Ovary (tissue), 9 donors: ENCODE data around the gene PSD2. TPM values are rescaled to one million over a fixed set of nuclear protein-coding genes. Genes with fewer than 3 reads are reported as not detected.

Experiments
- DNase-seq, 5 donors: peaks; one replicate each; pipeline ENCODE4 v3.0.0-alpha.2; 2019 to 2020
- H3K27ac ChIP-seq, 2 donors: fragments of 200-600 bp; one replicate each; pipeline versions ENCODE4 v1.5.1 to v1.8.0; 2019 to 2022
- H3K27me3 ChIP-seq: fragments of 200-600 bp; one replicate; pipeline ENCODE4 v1.8.0; 2022
- H3K36me3 ChIP-seq: fragments of 200-600 bp; sonication (generic); one replicate; pipeline ENCODE4 v1.5.1; 2019
- H3K4me1 ChIP-seq: one replicate; pipeline ENCODE4 v1.8.1; 2013; ENCODE audit warnings: mild to moderate bottlenecking, moderate library complexity; ENCODE audit not compliant: insufficient read depth
- H3K4me3 ChIP-seq: fragments of 200-600 bp; sonication (generic); one replicate; pipeline ENCODE4 v1.5.1; 2017
- H3K9me3 ChIP-seq, 2 donors: fragments of 200-600 bp in 1 of 2; sonication (generic) in 1 of 2; one replicate each; pipeline versions ENCODE4 v1.5.1 to v1.8.1; 2013 to 2019; ENCODE audit warnings: mild to moderate bottlenecking in 1 of 2, moderate library complexity in 1 of 2
- EP300 ChIP-seq: sonication (generic); formaldehyde crosslinking; IDR thresholded peaks from one replicate; pipeline ENCODE4 v1.6.1; 2017; ENCODE audit warnings: antibody characterized with exemption
- POLR2A ChIP-seq: fragments of 450-650 bp; IDR thresholded peaks from one replicate; pipeline ENCODE4 v1.6.1; 2017; ENCODE audit warnings: antibody characterized with exemption, mild to moderate bottlenecking, moderate library complexity
- WGBS, 3 donors: extraction: QIAGEN DNeasy Blood & Tissue Kit in 1 of 3; methylation state at CpG; one replicate each; pipeline versions ENCODE4 v1.1.5 to v1.1.7; 2013 to 2017; 5-methylcytosine and 5-hydroxymethylcytosine counted together
- intact Hi-C, 4 donors: fragments of 100-400 bp; cut with DNase I; formaldehyde crosslinking; loops; one replicate each; pipeline versions ENCODE4 v1.11.0 to v1.15.1; 2022 to 2023
- polyA plus RNA-seq, 2 donors: library from polyadenylated mRNA; stranded (reverse); fragments of 200-250 nt in 1 of 2; fragments of 350-450 nt in 1 of 2; fragmentation: Illumina TruSeq in 1 of 2; extraction: RNeasy Lipid Tissue Mini Kit (QIAGEN cat#74804) in 1 of 2; gene quantifications; one replicate each; pipeline ENCODE4 v1.2.3, GENCODE V29; 2013 to 2014
- total RNA-seq, 7 donors: library from RNA; depleted of rRNA in 2 of 7; stranded (reverse); fragments of >200 nt in 2 of 7; fragmentation: NEBNext Ultra II Directional in 3 of 7; extraction: Animal tissue kit (Norgen Biotek cat#: 25700) in 3 of 7; gene quantifications; one replicate each; pipeline versions ENCODE4 v1.1.0 to v1.2.4, GENCODE V29; 2016 to 2023
- TF ChIP-seq, protein P1 (sequence below), 3 donors: fragments of 450-650 bp in 2 of 3; fragments of 200-600 bp in 1 of 3; IDR thresholded peaks; one replicate each; pipeline versions ENCODE4 v1.5.1 to v1.8.0; 2016 to 2022; ENCODE audit warnings: antibody characterized with exemption in 3 of 3, mild to moderate bottlenecking in 1 of 3
- donor health status: DM: no; HTN: no; CAD: no; lungs with moderate emphysema.
- donor health status: DM: no; HTN: no; CAD: no.
- donor health status: Bipolar disorder and iron deficiency.
- donor health status: DM: yes; HTN: yes; CAD: no.
- donor health status: DM: no; HTN: no; CAD: no.
- donor health status: DM: yes; HTN: yes; CAD: no.

PSD2 gene
- total and polyA plus RNA-seq, 9 donors, result 0.05 to 0.37 (median 0.12) TPM; not detected in 2

GRCh38 chr5:139799359-139799758, 3.8 kb downstream of the PSD2 start:
- H3K4me3 ChIP-seq, result no peak overlapping the region
- no peaks in the 10 kb centered on the region for H3K4me1 ChIP-seq
- H3K9me3 ChIP-seq, result no peaks in the 10 kb centered on the region
- TF ChIP-seq EP300, result no peak
- TF ChIP-seq POLR2A, result no peak
- TF ChIP-seq, protein P1, sequence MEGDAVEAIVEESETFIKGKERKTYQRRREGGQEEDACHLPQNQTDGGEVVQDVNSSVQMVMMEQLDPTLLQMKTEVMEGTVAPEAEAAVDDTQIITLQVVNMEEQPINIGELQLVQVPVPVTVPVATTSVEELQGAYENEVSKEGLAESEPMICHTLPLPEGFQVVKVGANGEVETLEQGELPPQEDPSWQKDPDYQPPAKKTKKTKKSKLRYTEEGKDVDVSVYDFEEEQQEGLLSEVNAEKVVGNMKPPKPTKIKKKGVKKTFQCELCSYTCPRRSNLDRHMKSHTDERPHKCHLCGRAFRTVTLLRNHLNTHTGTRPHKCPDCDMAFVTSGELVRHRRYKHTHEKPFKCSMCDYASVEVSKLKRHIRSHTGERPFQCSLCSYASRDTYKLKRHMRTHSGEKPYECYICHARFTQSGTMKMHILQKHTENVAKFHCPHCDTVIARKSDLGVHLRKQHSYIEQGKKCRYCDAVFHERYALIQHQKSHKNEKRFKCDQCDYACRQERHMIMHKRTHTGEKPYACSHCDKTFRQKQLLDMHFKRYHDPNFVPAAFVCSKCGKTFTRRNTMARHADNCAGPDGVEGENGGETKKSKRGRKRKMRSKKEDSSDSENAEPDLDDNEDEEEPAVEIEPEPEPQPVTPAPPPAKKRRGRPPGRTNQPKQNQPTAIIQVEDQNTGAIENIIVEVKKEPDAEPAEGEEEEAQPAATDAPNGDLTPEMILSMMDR (IDR thresholded peaks at IDR 0.05), result no peak
- H3K36me3 ChIP-seq, result no peaks in the 10 kb centered on the region
- no peak for DNase-seq
- H3K27ac ChIP-seq, result no peak overlapping the region
- intact Hi-C loops, result loop anchor here in 3 of 4 donors (5.0 to 10.0 kb wide), 3 partner anchors 45 to 55 kb away; no protein-coding TSS in a partner anchor
- H3K27me3 ChIP-seq, result no peaks in the 10 kb centered on the region

DNA sequence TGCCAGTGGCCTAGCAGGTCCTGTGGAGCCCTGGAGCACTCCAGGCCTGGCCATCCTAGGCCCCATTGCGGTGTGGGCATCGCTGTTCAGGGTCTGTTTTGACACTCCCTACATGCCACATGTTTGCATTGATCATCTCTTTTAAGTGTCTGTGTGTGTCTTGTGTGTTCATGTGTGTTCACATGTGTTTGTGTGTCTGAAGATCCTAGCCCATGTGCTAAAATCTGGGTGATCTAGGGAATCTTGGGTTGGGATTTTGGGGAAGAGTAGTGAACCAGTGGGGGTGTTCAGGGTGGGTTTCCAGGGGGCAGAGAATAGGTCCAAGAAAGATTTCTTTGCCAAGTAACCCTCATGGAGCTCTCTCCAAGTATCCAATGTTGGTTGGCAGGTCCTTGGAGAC, 8.4 kb downstream of the PSD2 start:
- Histone ChIP-seq H3K9me3 (no peaks in the 10 kb centered on the region), H3K36me3 (no peaks in the 10 kb centered on the region), H3K4me3 (no peak overlapping the region), H3K4me1 (no peaks in the 10 kb centered on the region), H3K27me3 (no peaks in the 10 kb centered on the region), H3K27ac (no peak overlapping the region)
- intact Hi-C loops, result no loop called here
- no peak for DNase-seq
- 96 to 100% (median 96%) methylated on average over 2 of the region's 2 CpGs for WGBS, 3 donors
- TF ChIP-seq EP300, result no peak
- TF ChIP-seq, protein P1 (IDR thresholded peaks at IDR 0.05), result no peak
- TF ChIP-seq POLR2A, result no peak

- Histone ChIP-seq H3K27ac (no peak overlapping the region), H3K27me3 (no peaks in the 10 kb centered on the region), H3K9me3 (no peaks in the 10 kb centered on the region), H3K36me3 (no peaks in the 10 kb centered on the region), H3K4me3 (no peak overlapping the region), H3K4me1 (no peaks in the 10 kb centered on the region)
- intact Hi-C loops, result no loop called here
- TF ChIP-seq POLR2A (no peak), EP300 (no peak)
- TF ChIP-seq, protein P1 (IDR thresholded peaks at IDR 0.05), result no peak
- 89 to 92% (median 91%) methylated on average over 17 of the region's 17 CpGs for WGBS, 3 donors
- DNase-seq, result no peak
Observed at GRCh38 chr5:139804800-139805397, 9.3 kb downstream of the PSD2 start.

DNA sequence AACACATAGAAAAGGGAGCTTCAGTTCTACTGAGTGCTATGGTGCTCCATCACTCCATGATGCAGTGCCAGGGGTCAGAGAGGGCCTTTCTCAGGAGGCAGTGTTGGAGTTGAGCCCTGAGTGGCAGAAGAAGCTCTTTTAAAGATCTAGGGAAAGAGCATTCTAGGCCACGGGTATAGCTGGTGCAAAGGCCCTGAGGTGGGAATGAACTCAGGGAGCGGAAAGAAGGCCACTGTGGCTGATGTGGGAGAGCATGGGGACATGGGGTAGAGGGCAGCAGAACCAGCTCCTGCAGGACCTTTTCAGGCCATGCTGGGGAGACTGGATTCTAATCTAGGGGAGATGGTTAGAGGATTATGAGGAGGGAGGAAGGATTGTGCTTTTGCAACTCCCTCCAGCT, 9.9 kb downstream of the PSD2 start:
- WGBS, 3 donors, result 83 to 90% (median 89%) methylated on average over 2 of the region's 2 CpGs
- no peak overlapping the region for H3K4me3 ChIP-seq
- H3K36me3 ChIP-seq, result no peaks in the 10 kb centered on the region
- H3K27me3 ChIP-seq, result no peaks in the 10 kb centered on the region
- no peak overlapping the region for H3K27ac ChIP-seq
- H3K4me1 ChIP-seq, result no peaks in the 10 kb centered on the region
- no peak for TF ChIP-seq POLR2A
- TF ChIP-seq EP300, result no peak
- TF ChIP-seq, protein P1 (IDR thresholded peaks at IDR 0.05), result no peak
- intact Hi-C loops, result no loop called here
- no peaks in the 10 kb centered on the region for H3K9me3 ChIP-seq
- DNase-seq, result no peak
